Psoas muscle (tissue), 8 donors: Measurements from ENCODE around the gene APBB2. TPM values are rescaled to one million over a fixed set of nuclear protein-coding genes. Genes with fewer than 3 reads are reported as not detected.

Experiments used
- ATAC-seq, 4 donors: fragments of 200-7000 bp; cut with Tn5 transposase; one replicate each; pipeline ENCODE4 v1.9.1; 2020; ENCODE audit warnings: moderate library complexity in 3 of 4, mild to moderate bottlenecking in 2 of 4
- DNase-seq, 2 donors: peaks; one replicate each; pipeline ENCODE4 v3.0.0-alpha.2; 2020
- H3K27ac ChIP-seq: fragments of 200-600 bp; one replicate; pipeline ENCODE4 v1.8.0; 2022
- H3K27me3 ChIP-seq, 3 donors: fragments of 200-600 bp in 1 of 3; one replicate each; pipeline versions ENCODE4 v1.6.1 to v1.8.0; 2013 to 2022; ENCODE audit warnings: low read length in 2 of 3, mild to moderate bottlenecking in 2 of 3, moderate library complexity in 1 of 3; ENCODE audit not compliant: insufficient read depth in 3 of 3
- H3K36me3 ChIP-seq, 2 donors: fragments of 200-600 bp in 1 of 2; one replicate each; pipeline versions ENCODE4 v1.6.1 to v1.8.0; 2013 to 2022; ENCODE audit warnings: low read depth in 1 of 2, mild to moderate bottlenecking in 1 of 2, moderate library complexity in 1 of 2; ENCODE audit not compliant: insufficient read depth in 1 of 2
- H3K4me1 ChIP-seq: fragments of 200-600 bp; one replicate; pipeline ENCODE4 v1.8.0; 2022
- H3K4me3 ChIP-seq: fragments of 200-600 bp; one replicate; pipeline ENCODE4 v1.8.0; 2022; ENCODE audit warnings: mild to moderate bottlenecking
- H3K9me3 ChIP-seq: fragments of 200-600 bp; one replicate; pipeline ENCODE4 v1.8.0; 2022
- WGBS, 3 donors: extraction: QIAGEN DNeasy Blood & Tissue Kit; methylation state at CpG; one replicate each; pipeline versions ENCODE4 v1.1.6 to v1.1.7; 2013; 5-methylcytosine and 5-hydroxymethylcytosine counted together
- intact Hi-C, 2 donors: fragments of 100-400 bp; cut with DNase I; formaldehyde crosslinking; loops; one replicate each; pipeline versions ENCODE4 v1.11.0 to v1.14.2; 2022
- polyA plus RNA-seq, 3 donors: library from polyadenylated mRNA; stranded (reverse); fragments of 200-250 nt; gene quantifications; one replicate each; pipeline ENCODE4 v1.2.3, GENCODE V29; 2013
- total RNA-seq, 4 donors: library from RNA; stranded (reverse); fragmentation: NEBNext Ultra II Directional in 2 of 4; extraction: Animal tissue kit (Norgen Biotek cat#: 25700) in 2 of 4; gene quantifications; one replicate each; pipeline versions ENCODE4 v1.2.1 to v1.2.4, GENCODE V29; 2021 to 2023
- TF ChIP-seq, protein P1 (sequence below): fragments of 200-600 bp; IDR thresholded peaks from one replicate; pipeline ENCODE4 v1.8.0; 2022; ENCODE audit warnings: antibody characterized with exemption
- donor health status: healthy with polysubstance abuse.
- donor health status: DM: no; HTN: no; CAD: no; lungs with moderate emphysema.
- donor health status: Bipolar disorder and iron deficiency.
- donor health status: healthy.
- donor health status: DM: yes; HTN: yes; CAD: no.
- donor health status: DM: no; HTN: no; CAD: no.
- donor health status: DM: no; HTN: no; CAD: no.
- donor health status: DM: yes; HTN: yes; CAD: no.

Gene APBB2
- total and polyA plus RNA-seq, 7 donors, result 3.1 to 37.4 (median 11.3) TPM

GRCh38 chr4:40827758-40828157 lies 386.6 kb downstream of the APBB2 start:
- WGBS, 3 donors, result 84 to 89% (median 85%) methylated on average over 6 of the region's 6 CpGs
- peaks cover 0 to 48% of the 10 kb centered on the region in 2 donors for H3K36me3 ChIP-seq
- H3K4me1 ChIP-seq, result no peaks in the 10 kb centered on the region

DNA sequence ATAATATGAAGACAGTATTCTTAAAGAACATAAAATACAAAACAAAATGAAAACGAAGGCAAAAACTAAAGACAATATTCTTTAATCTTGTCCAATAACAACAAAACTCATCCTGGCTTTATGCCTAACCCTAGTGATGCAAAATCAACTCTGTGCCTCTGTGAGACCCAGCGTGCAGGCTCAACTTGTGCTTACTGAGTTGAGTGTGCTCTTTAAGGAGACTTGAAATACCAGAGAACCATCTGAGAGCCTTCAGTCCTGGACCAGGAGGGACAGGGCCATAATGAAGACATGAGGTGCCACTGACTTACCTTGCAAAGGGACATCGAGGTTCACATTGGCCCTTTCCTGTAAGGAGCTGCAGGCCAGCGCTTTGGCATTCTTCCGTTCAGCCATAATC lies 387.5 kb downstream of the APBB2 start:
- no peak for DNase-seq

More at GRCh38 chr4:40827758-40828157, 386.6 kb downstream of the APBB2 start:
- no peak for ATAC-seq
- no peaks in the 10 kb centered on the region for H3K9me3 ChIP-seq
- TF ChIP-seq, protein P1, sequence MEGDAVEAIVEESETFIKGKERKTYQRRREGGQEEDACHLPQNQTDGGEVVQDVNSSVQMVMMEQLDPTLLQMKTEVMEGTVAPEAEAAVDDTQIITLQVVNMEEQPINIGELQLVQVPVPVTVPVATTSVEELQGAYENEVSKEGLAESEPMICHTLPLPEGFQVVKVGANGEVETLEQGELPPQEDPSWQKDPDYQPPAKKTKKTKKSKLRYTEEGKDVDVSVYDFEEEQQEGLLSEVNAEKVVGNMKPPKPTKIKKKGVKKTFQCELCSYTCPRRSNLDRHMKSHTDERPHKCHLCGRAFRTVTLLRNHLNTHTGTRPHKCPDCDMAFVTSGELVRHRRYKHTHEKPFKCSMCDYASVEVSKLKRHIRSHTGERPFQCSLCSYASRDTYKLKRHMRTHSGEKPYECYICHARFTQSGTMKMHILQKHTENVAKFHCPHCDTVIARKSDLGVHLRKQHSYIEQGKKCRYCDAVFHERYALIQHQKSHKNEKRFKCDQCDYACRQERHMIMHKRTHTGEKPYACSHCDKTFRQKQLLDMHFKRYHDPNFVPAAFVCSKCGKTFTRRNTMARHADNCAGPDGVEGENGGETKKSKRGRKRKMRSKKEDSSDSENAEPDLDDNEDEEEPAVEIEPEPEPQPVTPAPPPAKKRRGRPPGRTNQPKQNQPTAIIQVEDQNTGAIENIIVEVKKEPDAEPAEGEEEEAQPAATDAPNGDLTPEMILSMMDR, result no peak
- H3K27ac ChIP-seq, result no peak overlapping the region
- no peak for DNase-seq
- no peak overlapping the region for H3K4me3 ChIP-seq
- intact Hi-C loops, result no loop called here
- H3K27me3 ChIP-seq, result no peaks in the 10 kb centered on the region

DNA sequence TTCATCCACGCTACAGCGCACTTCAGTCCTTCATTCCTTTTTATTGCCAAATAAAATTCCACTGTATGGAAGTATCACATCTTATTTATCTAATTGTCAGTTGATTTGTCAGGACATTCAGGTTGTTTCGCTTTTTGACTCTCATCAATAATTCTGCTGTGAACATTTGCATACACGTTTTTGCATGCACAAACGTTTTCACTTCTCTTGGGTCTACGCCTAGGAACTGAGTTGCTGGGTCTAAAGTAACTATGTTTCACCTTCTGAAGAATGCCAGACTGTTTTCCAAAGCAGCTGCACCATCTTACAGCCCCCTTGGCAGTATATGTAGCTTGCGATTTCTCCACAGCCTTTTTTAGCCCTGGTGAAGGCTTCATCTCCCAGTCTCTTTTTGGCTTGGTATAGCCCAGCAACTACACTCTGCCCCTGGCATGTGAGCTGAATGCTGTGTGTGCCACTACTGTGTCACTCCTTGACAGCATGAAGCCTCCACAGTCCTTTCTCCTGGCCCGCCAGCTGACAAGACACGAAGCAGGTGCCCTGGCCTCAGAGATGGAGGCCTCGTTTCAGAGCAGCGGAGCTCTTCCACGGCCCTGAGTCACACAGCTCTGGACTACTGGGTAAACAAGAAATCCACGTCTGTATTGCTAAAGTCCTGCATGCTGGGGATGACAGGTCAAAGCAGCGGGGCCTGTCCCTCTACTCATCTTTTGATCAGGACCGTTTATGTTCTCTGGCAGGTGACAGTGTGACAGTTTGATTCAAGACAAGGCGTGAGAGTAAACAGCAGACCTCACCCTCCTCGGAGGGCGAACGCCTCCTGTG lies 389.1 kb downstream of the APBB2 start:
- WGBS, 3 donors, result 80 to 88% (median 87%) methylated on average over 19 of the region's 19 CpGs
- H3K9me3 ChIP-seq, result no peaks in the 10 kb centered on the region
- no peaks in the 10 kb centered on the region for H3K4me1 ChIP-seq
- ATAC-seq (no peak), DNase-seq (no peak)
- no peaks in the 10 kb centered on the region for H3K27me3 ChIP-seq
- intact Hi-C loops, result no loop called here
- H3K27ac ChIP-seq, result no peak overlapping the region
- TF ChIP-seq, protein P1, result no peak
- peaks cover 0 to 67% of the 10 kb centered on the region in 2 donors for H3K36me3 ChIP-seq
- H3K4me3 ChIP-seq, result no peak overlapping the region

More for the DNA sequence above, 387.5 kb downstream of the APBB2 start:
- H3K4me1 ChIP-seq, result no peaks in the 10 kb centered on the region
- no peak overlapping the region for H3K4me3 ChIP-seq
- peaks cover 0 to 58% of the 10 kb centered on the region in 2 donors for H3K36me3 ChIP-seq
- TF ChIP-seq, protein P1, result no peak
- H3K27ac ChIP-seq, result no peak overlapping the region
- 90 to 95% (median 93%) methylated on average over 5 of the region's 5 CpGs for WGBS, 3 donors
- ATAC-seq, result no peak
- no peaks in the 10 kb centered on the region for H3K9me3 ChIP-seq
- intact Hi-C loops, result no loop called here
- H3K27me3 ChIP-seq, result no peaks in the 10 kb centered on the region

DNA sequence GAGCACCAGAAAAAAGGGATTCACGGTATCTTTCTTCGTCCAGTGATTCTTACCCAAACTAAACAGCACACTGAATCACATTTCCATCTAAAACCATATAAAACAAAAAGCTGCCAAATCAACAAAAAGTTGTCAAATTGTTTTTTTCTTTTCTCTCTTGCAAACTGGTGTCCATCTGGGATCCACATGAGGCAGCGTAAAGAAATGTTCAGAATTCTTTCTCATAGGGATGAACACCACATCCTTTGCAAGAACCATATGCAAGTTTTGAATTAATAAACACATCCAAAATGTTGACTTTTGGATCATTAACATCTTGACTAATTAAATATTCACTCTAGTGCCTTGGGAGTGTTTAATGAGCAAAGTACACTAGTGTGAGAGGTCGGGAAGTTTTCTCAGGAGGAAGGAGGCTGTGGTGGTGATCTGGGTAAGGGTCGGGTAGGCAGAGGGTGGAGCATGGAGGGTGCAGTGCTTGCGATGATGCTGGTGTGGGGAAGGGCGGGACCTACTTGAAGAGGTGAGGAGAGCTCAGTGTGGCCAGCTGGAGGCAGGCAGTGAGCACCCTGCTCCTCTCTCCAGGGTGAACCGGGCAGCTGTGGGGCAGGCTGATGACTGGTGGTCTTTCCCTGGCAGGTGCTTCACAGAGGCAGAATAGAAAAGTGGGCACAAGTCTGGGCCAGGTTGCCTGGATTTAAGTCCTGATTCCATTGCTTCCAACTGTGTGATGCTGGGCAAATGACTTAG lies 391.7 kb downstream of the APBB2 start:
- Histone ChIP-seq H3K4me3 (no peak overlapping the region), H3K4me1 (no peaks in the 10 kb centered on the region), H3K9me3 (no peaks in the 10 kb centered on the region), H3K27ac (no peak overlapping the region), H3K36me3 (peaks cover 0 to 65% of the 10 kb centered on the region in 2 donors), H3K27me3 (no peaks in the 10 kb centered on the region)
- TF ChIP-seq, protein P1, result no peak
- ATAC-seq (no peak), DNase-seq (no peak)
- intact Hi-C loops, result no loop called here
- WGBS, 3 donors, result 91 to 94% (median 94%) methylated on average over 8 of the region's 8 CpGs
